DND-41 (cell line): ENCODE results near the gene GRAMD4.

Experiments used
- CTCF ChIP-seq: IDR thresholded peaks from 2 replicates; pipeline ENCODE4 v1.5.1; 2012; ENCODE audit warnings: borderline replicate concordance, low read length, moderate library complexity, mild to moderate bottlenecking; ENCODE audit not compliant: poor library complexity, severe bottlenecking; ENCODE audit errors: extremely low read depth
- EZH2 ChIP-seq: IDR thresholded peaks from 3 replicates; pipeline ENCODE4 v1.6.1; 2012; ENCODE audit warnings: borderline replicate concordance, low read depth, mild to moderate bottlenecking, moderate library complexity, low read length, inconsistent platforms; ENCODE audit not compliant: severe bottlenecking

GRCh38 chr22:46618667-46619066 lies 1.5 kb upstream of the GRAMD4 start:
- no peak for TF ChIP-seq CTCF
- TF ChIP-seq EZH2, result no peak
